AG08396 (cell line): Measurements from ENCODE around the gene KCTD18.

Experiments used
- DNase-seq: peaks from one replicate; pipeline ENCODE4 v3.0.0; 2012; ENCODE audit warnings: low spot score, mixed read lengths

Gene KCTD18

DNA sequence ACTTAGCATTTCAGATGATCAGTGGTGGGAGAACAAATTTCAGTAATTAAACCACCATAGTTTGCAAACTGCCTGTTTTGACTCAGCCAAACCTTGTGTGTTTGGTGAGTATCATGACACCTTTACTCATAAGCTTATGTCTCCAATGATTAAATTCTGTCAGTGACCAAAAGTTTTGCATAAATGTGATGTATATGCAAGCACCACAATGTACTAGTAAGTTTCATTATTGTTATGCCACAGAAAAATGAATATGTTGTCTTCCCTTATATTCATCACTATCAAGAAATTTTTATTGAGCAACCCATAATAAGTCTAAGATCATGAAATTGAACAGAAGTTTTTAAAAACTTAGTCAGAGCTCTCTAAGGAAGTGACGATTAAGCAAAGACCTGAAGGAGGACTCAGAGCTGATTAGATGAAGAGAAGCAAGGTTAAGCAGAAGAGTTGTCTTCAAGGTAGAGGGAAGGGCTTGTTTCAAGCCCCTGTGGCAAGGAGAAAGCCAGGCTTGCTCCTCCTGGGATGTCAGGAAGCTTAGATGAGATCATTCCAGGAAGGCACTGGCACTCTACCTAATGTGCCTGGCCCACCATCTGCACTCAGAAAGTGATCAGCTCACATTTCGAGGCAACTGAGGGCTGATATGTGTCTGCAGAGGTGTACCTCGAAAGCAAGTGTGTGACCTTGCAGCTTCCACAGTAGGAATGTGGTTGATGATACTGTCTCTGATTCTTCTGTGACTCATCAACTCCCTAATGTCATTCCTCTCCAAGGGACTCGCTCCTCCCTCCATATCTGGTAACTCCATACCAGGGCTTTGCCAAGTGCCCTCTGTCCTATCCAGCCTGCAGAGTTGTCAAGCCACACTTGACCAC lies 54.7 kb downstream of the KCTD18 start:
- DNase-seq = peak; percentile 29

DNA sequence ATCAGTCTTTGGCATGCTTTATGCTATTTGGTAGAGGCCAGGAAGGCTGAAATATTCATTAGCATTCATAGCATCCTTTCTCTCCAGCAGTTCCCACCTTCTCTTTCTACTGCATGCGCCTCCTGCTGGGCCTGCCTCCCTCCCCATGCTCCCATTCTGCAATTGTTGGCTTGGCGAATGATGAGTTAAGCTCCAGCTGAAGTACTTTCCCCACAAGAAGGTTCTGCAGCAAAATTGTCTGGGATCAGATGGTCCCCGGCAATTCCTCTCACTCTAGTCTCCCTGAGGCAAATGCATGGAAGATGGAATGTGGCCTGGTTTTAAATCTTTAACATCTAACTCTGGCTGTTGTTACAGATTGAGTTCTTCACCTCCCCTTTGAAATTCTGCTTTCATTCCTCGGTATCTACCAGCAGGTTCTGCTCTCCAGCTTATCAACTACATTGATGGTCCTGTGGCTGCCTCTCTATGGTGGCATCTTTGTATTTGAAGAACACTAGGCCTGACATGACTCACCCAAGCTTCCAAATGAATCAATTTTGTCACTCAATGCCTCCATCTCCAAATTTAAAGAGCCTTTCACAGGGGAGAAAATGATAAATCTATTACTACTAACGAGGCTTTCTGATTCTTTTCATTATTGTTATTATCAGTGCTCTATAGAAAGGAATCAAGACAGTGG lies 55.9 kb downstream of the KCTD18 start:
- no peak for DNase-seq

DNA sequence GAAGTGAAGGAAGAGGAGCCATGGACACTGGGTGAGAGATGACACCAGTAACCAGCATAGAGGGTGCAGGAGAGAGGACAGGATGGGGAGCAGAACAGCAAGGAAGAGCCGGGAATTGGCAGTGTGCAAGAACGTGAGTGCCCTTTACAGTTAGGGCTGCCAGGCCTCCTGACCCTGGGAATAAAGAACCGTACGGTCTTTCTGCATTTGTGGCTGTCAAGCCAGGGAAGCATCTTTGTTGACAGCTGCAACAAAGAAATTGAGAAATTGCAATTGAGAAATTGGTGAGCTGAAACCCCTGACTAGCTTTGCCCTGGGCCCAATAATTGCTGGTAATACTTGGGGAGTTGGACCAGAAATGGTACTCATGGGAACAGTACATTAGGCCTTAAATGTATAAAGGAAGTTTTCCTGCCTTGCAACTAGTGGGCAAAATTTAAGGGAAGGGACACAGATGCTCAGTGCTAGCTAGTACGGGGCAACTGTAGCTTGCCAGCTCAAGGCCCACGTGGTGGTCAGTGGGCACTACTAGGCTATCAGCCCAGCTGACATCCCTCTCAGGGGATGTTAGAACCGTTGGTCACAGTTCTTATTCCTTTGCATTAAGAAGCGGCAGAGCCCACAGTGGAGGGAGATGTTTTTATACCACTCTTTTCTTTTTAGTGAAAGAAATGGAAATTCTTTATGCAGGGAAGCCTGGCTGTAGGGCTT lies 56.6 kb downstream of the KCTD18 start:
- DNase-seq = no peak

- no peak for DNase-seq
Measured at GRCh38 chr2:200452377-200452776, 57.5 kb downstream of the KCTD18 start.

- DNase-seq = no peak
Measured at GRCh38 chr2:200451511-200451910, 58.4 kb downstream of the KCTD18 start.

GRCh38 chr2:200450288-200450687 lies 59.6 kb downstream of the KCTD18 start:
- DNase-seq = no peak

GRCh38 chr2:200449149-200449548 lies 60.7 kb downstream of the KCTD18 start:
- DNase-seq = no peak

DNA sequence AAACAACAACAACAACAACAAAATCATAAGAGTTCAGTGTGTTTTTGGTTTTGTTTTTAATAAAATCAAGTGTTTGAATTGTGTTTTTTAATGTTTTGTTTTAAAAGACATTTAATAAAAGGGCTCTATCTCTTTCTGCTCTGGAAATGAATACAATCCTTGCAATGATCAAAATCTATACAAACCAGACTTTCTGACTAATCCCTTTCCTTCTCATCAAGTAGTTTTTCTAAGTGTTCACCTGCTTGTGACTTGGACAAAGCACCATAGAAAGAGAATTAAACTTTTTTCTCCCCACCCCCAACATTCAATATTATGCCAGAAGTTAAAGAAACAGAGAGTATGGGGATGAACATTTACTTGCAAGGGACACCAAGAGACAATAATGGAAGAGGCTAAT lies 61.4 kb downstream of the KCTD18 start:
- no peak for DNase-seq

GRCh38 chr2:200447139-200447855 lies 62.6 kb downstream of the KCTD18 start:
- DNase-seq = peak; percentile 14

DNA sequence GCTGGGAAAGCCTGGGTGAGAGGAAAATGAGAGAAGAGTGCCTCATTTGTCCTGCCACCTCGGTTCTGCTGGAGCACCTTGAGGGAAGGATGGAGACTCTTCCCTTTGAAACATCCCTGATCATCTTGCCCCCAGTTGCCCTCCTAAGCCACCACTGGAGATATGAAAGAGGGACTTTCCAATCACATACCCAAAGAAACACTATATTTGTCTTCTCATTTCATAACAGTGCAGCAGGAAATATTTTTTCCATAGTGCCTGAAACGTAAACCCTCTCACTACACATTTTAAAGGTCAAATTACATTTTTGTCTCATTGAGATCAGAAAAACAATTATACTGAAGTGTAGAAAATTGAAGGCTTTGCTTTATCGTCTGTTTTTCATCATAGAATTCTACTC lies 63.3 kb downstream of the KCTD18 start:
- DNase-seq = no peak

- no peak for DNase-seq
Measured at GRCh38 chr2:200445284-200445683, 64.6 kb downstream of the KCTD18 start.

DNA sequence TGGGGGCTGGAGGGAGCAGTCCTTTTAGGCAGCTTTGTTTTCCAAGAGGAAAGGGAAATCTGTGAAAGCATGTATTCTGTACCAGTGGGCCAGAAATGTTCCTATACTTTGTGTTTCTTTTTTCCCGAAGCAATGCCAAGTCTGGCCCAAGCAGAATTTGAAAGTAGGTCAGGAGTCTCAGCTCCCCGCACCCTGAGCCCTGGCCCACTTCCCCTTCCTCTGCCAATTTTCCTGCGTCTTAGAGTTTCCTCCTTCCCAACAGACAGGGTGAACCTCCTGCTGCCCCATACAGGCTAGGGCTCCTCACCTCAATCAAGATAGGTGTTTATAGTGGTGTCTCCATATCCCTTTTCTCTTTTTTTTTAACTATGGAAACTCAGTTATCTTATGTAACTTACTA lies 65.3 kb downstream of the KCTD18 start:
- DNase-seq = no peak

DNA sequence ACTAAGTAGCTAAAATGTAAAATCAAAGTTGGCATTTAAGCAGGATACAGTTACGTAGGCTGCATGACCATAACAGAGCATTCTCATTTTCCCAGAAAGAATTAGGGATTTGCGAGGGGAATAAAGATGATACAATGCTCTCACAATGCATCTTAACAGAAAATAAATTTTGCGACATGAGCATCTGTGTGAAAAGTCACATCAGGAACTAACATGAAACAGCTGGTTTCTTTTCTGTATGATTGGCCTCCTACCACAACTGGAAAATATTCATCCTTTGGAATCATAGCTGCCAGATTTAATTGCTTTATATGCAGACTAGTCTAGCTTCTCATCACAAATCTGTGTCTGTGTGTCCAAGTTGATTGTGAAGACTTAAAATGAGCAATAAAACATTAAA lies 66.0 kb downstream of the KCTD18 start:
- no peak for DNase-seq

- no peak for DNase-seq
Measured at GRCh38 chr2:200443376-200443775, 66.5 kb downstream of the KCTD18 start.

DNA sequence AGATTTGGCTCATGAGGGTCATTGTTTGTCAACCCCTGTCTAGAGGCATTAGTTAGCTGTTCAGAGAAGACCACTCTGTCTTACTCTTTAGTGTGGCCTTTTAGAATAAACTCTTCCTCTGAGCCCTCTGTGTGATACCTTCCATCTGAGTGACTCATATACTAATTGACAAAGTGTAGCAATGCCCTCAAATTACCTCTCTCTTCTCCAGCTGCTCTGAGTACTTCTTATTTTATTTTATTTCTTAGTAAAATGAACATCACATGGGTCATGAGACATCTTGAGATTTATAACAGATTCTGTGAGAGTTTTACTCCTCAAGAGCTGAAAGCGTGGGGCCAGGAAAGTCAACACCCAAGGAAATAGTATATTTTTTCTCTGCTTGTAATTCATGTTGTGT lies 67.4 kb downstream of the KCTD18 start:
- DNase-seq = peak; percentile 38

DNA sequence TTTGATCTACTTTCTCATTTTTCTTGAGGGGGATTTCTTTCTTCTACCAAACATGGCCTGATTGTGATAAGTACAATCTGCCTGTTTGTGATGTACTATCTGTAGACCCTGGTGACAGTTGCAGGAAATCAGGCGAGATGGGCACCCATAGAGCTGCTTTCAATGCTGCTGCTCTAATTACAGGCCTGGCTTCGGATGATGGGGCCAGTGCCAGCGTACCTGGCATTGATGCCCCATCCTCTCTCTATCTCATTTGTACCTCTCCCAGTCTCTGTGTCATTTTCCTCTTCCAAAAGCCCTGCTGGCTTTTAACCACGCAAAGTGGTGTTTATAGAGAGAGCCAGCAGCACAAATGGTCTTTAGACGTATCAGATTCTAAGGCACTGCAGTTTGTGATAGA lies 69.9 kb downstream of the KCTD18 start:
- DNase-seq = no peak
